Cardiac muscle cell (in vitro differentiated cells and primary cell): ENCODE data around the gene PAM. TPM values are rescaled to one million over a fixed set of nuclear protein-coding genes. Genes with fewer than 3 reads are reported as not detected.

Experiments
- DNase-seq, 2 donors: peaks; one replicate each; pipeline versions ENCODE4 v3.0.0 to v3.0.0-alpha.2; 2010 to 2017; ENCODE audit warnings: low read depth in 1 of 2, low spot score in 1 of 2
- H3K27ac ChIP-seq: fragments of 200-600 bp; sonication (generic); 2 replicates; pipeline ENCODE4 v1.5.1; 2016
- H3K27me3 ChIP-seq: fragments of 200-600 bp; sonication (generic); 2 replicates; pipeline ENCODE4 v1.6.0; 2016; ENCODE audit warnings: control low read depth
- H3K36me3 ChIP-seq: fragments of 200-600 bp; sonication (generic); 2 replicates; pipeline ENCODE4 v1.5.1; 2016; ENCODE audit warnings: control low read depth
- H3K4me1 ChIP-seq: fragments of 200-600 bp; sonication (generic); 2 replicates; pipeline ENCODE4 v1.8.1; 2017; ENCODE audit warnings: low read depth, mild to moderate bottlenecking, mixed run types
- H3K4me3 ChIP-seq: fragments of 200-600 bp; sonication (generic); 2 replicates; pipeline ENCODE4 v1.5.1; 2016; ENCODE audit warnings: mild to moderate bottlenecking
- H3K9me3 ChIP-seq: fragments of 200-600 bp; sonication (generic); 2 replicates; pipeline ENCODE4 v1.5.1; 2017; ENCODE audit warnings: low read depth, mild to moderate bottlenecking, control low read depth
- polyA plus RNA-seq: library from polyadenylated mRNA; unstranded; fragments of >200 nt; fragmentation: Nextera tagmentation; extraction: Ambion mirVana; gene quantifications from 2 replicates; pipeline ENCODE4 v1.2.1, GENCODE V29; 2016
- total RNA-seq: library from RNA; depleted of rRNA; stranded (reverse); fragments of >200 nt; gene quantifications from 2 replicates; pipeline ENCODE4 v1.2.3, GENCODE V29; 2016
- TF ChIP-seq, protein P1 (sequence below): IDR thresholded peaks from 2 replicates; pipeline ENCODE4 v1.5.1; 2012; ENCODE audit warnings: low read depth, mild to moderate bottlenecking, low read length

Gene PAM
- total and polyA plus RNA-seq, 2 experiments from 2014 or later: 375 to 392 TPM

DNA sequence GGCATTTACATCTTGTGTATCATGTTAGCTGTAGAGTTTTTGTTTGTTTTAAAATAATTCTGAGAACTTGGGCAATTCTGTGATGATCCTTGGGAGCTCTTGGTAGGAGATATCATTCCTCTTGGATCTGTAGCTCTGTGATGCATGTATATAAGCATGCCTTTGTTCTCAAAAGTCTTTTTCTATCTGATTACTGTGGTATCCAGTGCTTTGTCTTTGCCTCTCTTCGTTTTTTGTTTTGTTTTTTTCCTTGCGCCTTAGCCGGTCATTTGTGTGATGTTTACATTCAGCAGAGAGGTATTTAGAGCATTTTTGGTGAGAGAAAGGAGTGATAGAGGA lies 110.0 kb downstream of the PAM start:
- peak overlapping the region; percentile 74 for H3K4me3 ChIP-seq
- H3K27me3 ChIP-seq: no peaks in the 10 kb centered on the region
- peak; percentile 3 to 42 for DNase-seq
- no peaks in the 10 kb centered on the region for H3K36me3 ChIP-seq
- TF ChIP-seq, protein P1, sequence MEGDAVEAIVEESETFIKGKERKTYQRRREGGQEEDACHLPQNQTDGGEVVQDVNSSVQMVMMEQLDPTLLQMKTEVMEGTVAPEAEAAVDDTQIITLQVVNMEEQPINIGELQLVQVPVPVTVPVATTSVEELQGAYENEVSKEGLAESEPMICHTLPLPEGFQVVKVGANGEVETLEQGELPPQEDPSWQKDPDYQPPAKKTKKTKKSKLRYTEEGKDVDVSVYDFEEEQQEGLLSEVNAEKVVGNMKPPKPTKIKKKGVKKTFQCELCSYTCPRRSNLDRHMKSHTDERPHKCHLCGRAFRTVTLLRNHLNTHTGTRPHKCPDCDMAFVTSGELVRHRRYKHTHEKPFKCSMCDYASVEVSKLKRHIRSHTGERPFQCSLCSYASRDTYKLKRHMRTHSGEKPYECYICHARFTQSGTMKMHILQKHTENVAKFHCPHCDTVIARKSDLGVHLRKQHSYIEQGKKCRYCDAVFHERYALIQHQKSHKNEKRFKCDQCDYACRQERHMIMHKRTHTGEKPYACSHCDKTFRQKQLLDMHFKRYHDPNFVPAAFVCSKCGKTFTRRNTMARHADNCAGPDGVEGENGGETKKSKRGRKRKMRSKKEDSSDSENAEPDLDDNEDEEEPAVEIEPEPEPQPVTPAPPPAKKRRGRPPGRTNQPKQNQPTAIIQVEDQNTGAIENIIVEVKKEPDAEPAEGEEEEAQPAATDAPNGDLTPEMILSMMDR: no peak
- H3K9me3 ChIP-seq: no peaks in the 10 kb centered on the region
- peaks cover 18% of the 10 kb centered on the region for H3K4me1 ChIP-seq
- H3K27ac ChIP-seq: peak overlapping the region; percentile 92

DNA sequence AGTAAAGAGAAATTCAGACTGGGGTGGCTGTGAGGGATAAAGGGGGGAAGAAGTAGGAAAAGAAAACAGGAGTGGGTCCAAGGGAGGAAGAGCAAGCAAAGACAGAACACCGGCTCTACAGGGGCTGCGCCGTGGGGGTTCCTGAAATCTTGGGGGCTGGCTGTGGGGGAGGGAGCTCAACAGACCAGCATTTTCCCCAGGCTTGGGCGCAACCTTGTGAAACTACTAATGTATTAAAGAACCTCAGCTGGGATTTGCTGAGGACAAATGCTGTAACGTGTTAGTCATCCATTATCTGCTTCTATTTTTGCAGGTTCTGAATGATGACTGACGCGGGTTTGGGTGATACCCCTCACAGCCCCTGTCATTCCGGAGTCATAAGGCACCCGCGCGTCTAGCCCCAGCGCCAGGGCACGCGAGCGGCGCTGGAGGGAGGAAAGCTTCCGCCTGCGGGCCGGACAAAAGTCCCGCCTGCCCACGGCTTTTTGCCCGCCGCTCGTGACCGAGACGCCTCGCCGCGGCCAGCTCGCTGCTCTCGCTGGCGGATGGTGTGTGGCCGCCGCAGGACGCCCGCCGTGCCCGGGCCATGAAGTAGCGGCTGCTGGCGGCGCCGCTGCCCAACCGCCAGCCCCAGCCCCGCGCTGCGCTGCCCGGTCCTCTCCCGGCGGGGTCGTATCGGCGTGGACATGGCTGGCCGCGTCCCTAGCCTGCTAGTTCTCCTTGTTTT lies 110.6 kb downstream of the PAM start:
- Histone ChIP-seq H3K4me3 (peak overlapping the region; percentile 74), H3K36me3 (no peaks in the 10 kb centered on the region), H3K27ac (peak overlapping the region; percentile 92), H3K9me3 (no peaks in the 10 kb centered on the region), H3K4me1 (peaks cover 24% of the 10 kb centered on the region), H3K27me3 (no peaks in the 10 kb centered on the region)
- DNase-seq: peak; percentile 81 to 86
- TF ChIP-seq, protein P1: no peak

DNA sequence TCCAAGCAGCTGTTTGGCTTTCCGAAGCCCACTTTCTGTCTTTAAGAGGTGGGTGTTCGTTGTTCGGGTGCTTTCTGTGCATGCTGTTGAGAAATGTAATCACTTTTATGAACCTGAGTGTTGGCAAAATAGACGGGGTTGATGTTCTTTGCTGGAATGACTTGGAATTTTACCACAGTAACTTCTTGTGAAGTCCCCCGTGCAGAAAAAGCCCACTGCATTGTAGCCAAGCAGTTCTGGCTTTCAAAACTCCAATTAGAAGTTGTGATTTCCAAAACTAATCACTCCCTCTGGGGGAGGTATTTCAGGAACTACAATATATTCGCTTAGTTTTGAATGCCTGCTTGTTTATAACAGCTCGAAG lies 111.1 kb downstream of the PAM start:
- Histone ChIP-seq H3K4me1 (peaks cover 26% of the 10 kb centered on the region), H3K4me3 (peak overlapping the region; percentile 74), H3K27me3 (no peaks in the 10 kb centered on the region), H3K9me3 (no peaks in the 10 kb centered on the region), H3K27ac (peak overlapping the region; percentile 92), H3K36me3 (no peaks in the 10 kb centered on the region)
- DNase-seq: no peak
- TF ChIP-seq, protein P1: no peak

DNA sequence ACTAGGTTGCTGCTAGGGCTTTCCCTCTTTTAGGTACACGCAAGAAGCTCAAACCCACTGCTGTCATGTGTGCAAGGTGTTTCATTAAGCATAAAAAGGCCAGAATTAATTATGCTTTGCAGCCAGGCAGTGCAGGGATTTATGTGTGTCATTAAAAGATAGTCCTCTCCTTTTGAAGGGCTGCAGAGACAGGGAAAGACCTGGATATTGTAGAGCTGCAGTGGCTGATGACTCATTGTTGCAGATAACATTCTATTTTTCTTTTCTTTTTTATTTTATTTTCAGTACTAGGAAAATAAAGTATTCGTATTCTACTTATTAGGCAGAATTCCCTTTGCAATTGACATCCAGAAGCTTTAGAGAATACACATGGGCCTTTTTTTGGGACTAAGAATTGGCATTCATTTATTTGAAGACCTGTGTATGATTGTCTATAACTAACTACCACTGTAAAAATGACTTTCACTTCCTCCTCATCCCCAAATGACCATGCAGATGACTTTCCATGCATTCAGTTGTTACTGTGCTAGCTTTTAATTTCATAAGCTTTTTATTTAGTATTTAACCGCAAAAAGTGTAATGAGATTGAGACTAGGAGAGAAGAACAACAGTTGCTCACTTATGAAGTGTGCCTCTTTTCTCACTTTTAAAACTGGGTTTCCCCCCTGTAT lies 113.0 kb downstream of the PAM start:
- no peaks in the 10 kb centered on the region for H3K36me3 ChIP-seq
- H3K4me3 ChIP-seq: peak overlapping the region; percentile 74
- H3K4me1 ChIP-seq: peaks cover 32% of the 10 kb centered on the region
- no peak overlapping the region for H3K27ac ChIP-seq
- H3K9me3 ChIP-seq: no peaks in the 10 kb centered on the region
- TF ChIP-seq, protein P1: no peak
- peak in 1 of 2 donors; percentile 37 for DNase-seq
- H3K27me3 ChIP-seq: no peaks in the 10 kb centered on the region

DNA sequence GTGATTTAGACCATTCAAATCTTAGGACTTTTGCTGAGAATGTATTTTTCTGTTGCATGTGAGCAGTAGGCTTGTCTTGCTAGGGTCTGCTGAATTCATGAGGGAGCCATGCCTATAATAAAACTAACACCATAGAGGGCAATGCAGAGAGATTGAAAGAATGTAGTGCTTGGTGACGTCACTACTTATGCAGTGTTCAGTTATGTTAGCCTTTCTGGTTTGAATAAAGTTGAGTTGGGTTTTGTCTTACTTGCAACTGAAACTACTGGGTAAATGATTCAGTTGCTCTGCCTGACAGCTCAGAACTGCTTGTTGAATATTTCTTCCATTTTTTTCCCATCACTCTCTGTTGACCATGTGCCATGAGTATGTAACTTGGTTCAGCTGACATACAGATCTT lies 114.1 kb downstream of the PAM start:
- peaks cover 32% of the 10 kb centered on the region for H3K4me1 ChIP-seq
- DNase-seq: no peak
- no peaks in the 10 kb centered on the region for H3K9me3 ChIP-seq
- H3K27me3 ChIP-seq: no peaks in the 10 kb centered on the region
- H3K27ac ChIP-seq: no peak overlapping the region
- TF ChIP-seq, protein P1: no peak
- H3K36me3 ChIP-seq: no peaks in the 10 kb centered on the region
- no peak overlapping the region for H3K4me3 ChIP-seq
